HG03565 (cell line): ENCODE data around the gene EPB41L2.
"Not testable (repeated sequence)": the region's sequence is repeated elsewhere in the genome, so short reads cannot be mapped to it uniquely, and the experiment has no call there.

Experiments used
- ATAC-seq: cut with Tn5 transposase; IDR thresholded peaks from one replicate; pipeline ENCODE4 v1.9.1; 2021; ENCODE audit warnings: mild to moderate bottlenecking, moderate library complexity; ENCODE audit not compliant: unreplicated experiment

The EPB41L2 gene

GRCh38 chr6:131037194-131037897 is 25.7 kb downstream of the EPB41L2 start:
- no peak for ATAC-seq

- no peak for ATAC-seq
Observed at GRCh38 chr6:131036601-131037000, 26.4 kb downstream of the EPB41L2 start.

- ATAC-seq: no peak
Observed at GRCh38 chr6:131036143-131036542, 26.9 kb downstream of the EPB41L2 start.

- ATAC-seq: no peak
Observed at GRCh38 chr6:131035582-131035981, 27.5 kb downstream of the EPB41L2 start.

- ATAC-seq: no peak
Observed at GRCh38 chr6:131033631-131034030, 29.4 kb downstream of the EPB41L2 start.

- peak; percentile 91 for ATAC-seq
Observed at GRCh38 chr6:131029626-131030297, 33.3 kb downstream of the EPB41L2 start.

- ATAC-seq: no peak
Observed at GRCh38 chr6:131027326-131027725, 35.7 kb downstream of the EPB41L2 start.

- ATAC-seq: no peak
Observed at GRCh38 chr6:131026243-131026642, 36.8 kb downstream of the EPB41L2 start.

- ATAC-seq: no peak
Observed at GRCh38 chr6:131024565-131024964, 38.5 kb downstream of the EPB41L2 start.

- no peak for ATAC-seq
Observed at GRCh38 chr6:131023834-131024504, 39.1 kb downstream of the EPB41L2 start.

GRCh38 chr6:131022691-131023090 is 40.4 kb downstream of the EPB41L2 start:
- ATAC-seq: no peak

GRCh38 chr6:131017962-131018361 is 45.1 kb downstream of the EPB41L2 start:
- no peak for ATAC-seq

- no peak for ATAC-seq
Observed at GRCh38 chr6:131015630-131016263, 47.3 kb downstream of the EPB41L2 start.

- no peak for ATAC-seq
Observed at GRCh38 chr6:131015025-131015591, 47.9 kb downstream of the EPB41L2 start.

- no peak for ATAC-seq
Observed at GRCh38 chr6:131014080-131014776, 48.8 kb downstream of the EPB41L2 start.

- no peak for ATAC-seq
Observed at GRCh38 chr6:131013495-131013894, 49.5 kb downstream of the EPB41L2 start.

- no peak for ATAC-seq
Observed at GRCh38 chr6:131009790-131010189, 53.3 kb downstream of the EPB41L2 start.

- ATAC-seq: not testable (repeated sequence)
Observed at GRCh38 chr6:131008965-131009364, 54.1 kb downstream of the EPB41L2 start.

- not testable (repeated sequence) for ATAC-seq
Observed at GRCh38 chr6:131007964-131008363, 55.1 kb downstream of the EPB41L2 start.

GRCh38 chr6:131007286-131007685 is 55.8 kb downstream of the EPB41L2 start:
- no peak for ATAC-seq
